SK-N-SH treated with all-trans-retinoic acid at 6 μM for 48 hours (cell line): ENCODE results near the gene FAM234A.

Experiments
- ATAC-seq: fragments of 200-7000 bp; cut with Tn5 transposase; 3 replicates; pipeline ENCODE4 v1.9.1; 2020; ENCODE audit warnings: mild to moderate bottlenecking, moderate library complexity
- ARNTL ChIP-seq: fragments of 450-650 bp; formaldehyde crosslinking; IDR thresholded peaks from 2 replicates; pipeline ENCODE4 v1.5.0; 2020; ENCODE audit warnings: low read depth, mild to moderate bottlenecking, moderate library complexity, borderline replicate concordance
- CREB5 ChIP-seq: fragments of 250-450 bp; sonication (Bioruptor Pico); IDR thresholded peaks from 2 replicates; pipeline ENCODE4 v1.5.1; 2020; ENCODE audit warnings: low read depth, mild to moderate bottlenecking, moderate library complexity
- CSDC2 ChIP-seq: fragments of 250-450 bp; sonication (Bioruptor Pico); IDR thresholded peaks from 2 replicates; pipeline ENCODE4 v1.5.0; 2020; ENCODE audit warnings: mild to moderate bottlenecking, moderate library complexity
- ESRRG ChIP-seq: fragments of 250-450 bp; sonication (Bioruptor Pico); IDR thresholded peaks from 2 replicates; pipeline ENCODE4 v1.6.1; 2021; ENCODE audit warnings: mild to moderate bottlenecking
- PATZ1 ChIP-seq: fragments of 250-450 bp; sonication (Bioruptor Pico); IDR thresholded peaks from 2 replicates; pipeline ENCODE4 v1.8.0; 2020; ENCODE audit warnings: mild to moderate bottlenecking, moderate library complexity, borderline replicate concordance
- RARB ChIP-seq: fragments of 250-450 bp; sonication (Bioruptor Pico); IDR thresholded peaks from 2 replicates; pipeline ENCODE4 v1.8.0; 2021; ENCODE audit warnings: mild to moderate bottlenecking, moderate library complexity
- SNAI2 ChIP-seq: fragments of 250-450 bp; sonication (Bioruptor Pico); IDR thresholded peaks from 2 replicates; pipeline ENCODE4 v1.5.0; 2020; ENCODE audit warnings: mild to moderate bottlenecking, moderate library complexity
- TOX ChIP-seq: fragments of 250-450 bp; sonication (Bioruptor Pico); IDR thresholded peaks from 2 replicates; pipeline ENCODE4 v1.8.0; 2021; ENCODE audit warnings: mild to moderate bottlenecking, moderate library complexity, borderline replicate concordance
- ZFP3 ChIP-seq: fragments of 250-450 bp; sonication (Bioruptor Pico); IDR thresholded peaks from 2 replicates; pipeline ENCODE4 v1.5.0; 2020; ENCODE audit warnings: mild to moderate bottlenecking, moderate library complexity
- ZNF8 ChIP-seq: fragments of 450-650 bp; formaldehyde crosslinking; IDR thresholded peaks from 2 replicates; pipeline ENCODE4 v1.5.0; 2020; ENCODE audit warnings: mild to moderate bottlenecking, moderate library complexity
- TF ChIP-seq, protein P1 (sequence below): fragments of 250-450 bp; sonication (Bioruptor Pico); IDR thresholded peaks from 2 replicates; pipeline ENCODE4 v1.5.0; 2020; ENCODE audit warnings: mild to moderate bottlenecking, moderate library complexity
- TF ChIP-seq, protein P2 (sequence below): fragments of 250-450 bp; sonication (Bioruptor Pico); IDR thresholded peaks from 2 replicates; pipeline ENCODE4 v1.5.1; 2021; ENCODE audit warnings: mild to moderate bottlenecking, moderate library complexity

FAM234A gene

GRCh38 chr16:283033-283805 is 48.6 kb downstream of the FAM234A start, which contains the start of gene PDIA2:
TSS of gene PDIA2 (plus strand) at chr16:283164. CDS start at chr16:283170, 6 bp downstream.
- ATAC-seq = no peak; the same call in 2 of the 3 replicates
- TF ChIP-seq, protein P1, sequence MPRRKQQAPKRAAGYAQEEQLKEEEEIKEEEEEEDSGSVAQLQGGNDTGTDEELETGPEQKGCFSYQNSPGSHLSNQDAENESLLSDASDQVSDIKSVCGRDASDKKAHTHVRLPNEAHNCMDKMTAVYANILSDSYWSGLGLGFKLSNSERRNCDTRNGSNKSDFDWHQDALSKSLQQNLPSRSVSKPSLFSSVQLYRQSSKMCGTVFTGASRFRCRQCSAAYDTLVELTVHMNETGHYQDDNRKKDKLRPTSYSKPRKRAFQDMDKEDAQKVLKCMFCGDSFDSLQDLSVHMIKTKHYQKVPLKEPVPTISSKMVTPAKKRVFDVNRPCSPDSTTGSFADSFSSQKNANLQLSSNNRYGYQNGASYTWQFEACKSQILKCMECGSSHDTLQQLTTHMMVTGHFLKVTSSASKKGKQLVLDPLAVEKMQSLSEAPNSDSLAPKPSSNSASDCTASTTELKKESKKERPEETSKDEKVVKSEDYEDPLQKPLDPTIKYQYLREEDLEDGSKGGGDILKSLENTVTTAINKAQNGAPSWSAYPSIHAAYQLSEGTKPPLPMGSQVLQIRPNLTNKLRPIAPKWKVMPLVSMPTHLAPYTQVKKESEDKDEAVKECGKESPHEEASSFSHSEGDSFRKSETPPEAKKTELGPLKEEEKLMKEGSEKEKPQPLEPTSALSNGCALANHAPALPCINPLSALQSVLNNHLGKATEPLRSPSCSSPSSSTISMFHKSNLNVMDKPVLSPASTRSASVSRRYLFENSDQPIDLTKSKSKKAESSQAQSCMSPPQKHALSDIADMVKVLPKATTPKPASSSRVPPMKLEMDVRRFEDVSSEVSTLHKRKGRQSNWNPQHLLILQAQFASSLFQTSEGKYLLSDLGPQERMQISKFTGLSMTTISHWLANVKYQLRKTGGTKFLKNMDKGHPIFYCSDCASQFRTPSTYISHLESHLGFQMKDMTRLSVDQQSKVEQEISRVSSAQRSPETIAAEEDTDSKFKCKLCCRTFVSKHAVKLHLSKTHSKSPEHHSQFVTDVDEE (CRISPR knock-in tag) = no peak
- no peak for TF ChIP-seq TOX (CRISPR knock-in tag)
- TF ChIP-seq CSDC2 (CRISPR knock-in tag) = no peak
- TF ChIP-seq RARB (CRISPR knock-in tag) = no peak
- no peak for TF ChIP-seq CREB5 (CRISPR knock-in tag)
- TF ChIP-seq ZNF8 (CRISPR knock-in tag) = no peak

DNA sequence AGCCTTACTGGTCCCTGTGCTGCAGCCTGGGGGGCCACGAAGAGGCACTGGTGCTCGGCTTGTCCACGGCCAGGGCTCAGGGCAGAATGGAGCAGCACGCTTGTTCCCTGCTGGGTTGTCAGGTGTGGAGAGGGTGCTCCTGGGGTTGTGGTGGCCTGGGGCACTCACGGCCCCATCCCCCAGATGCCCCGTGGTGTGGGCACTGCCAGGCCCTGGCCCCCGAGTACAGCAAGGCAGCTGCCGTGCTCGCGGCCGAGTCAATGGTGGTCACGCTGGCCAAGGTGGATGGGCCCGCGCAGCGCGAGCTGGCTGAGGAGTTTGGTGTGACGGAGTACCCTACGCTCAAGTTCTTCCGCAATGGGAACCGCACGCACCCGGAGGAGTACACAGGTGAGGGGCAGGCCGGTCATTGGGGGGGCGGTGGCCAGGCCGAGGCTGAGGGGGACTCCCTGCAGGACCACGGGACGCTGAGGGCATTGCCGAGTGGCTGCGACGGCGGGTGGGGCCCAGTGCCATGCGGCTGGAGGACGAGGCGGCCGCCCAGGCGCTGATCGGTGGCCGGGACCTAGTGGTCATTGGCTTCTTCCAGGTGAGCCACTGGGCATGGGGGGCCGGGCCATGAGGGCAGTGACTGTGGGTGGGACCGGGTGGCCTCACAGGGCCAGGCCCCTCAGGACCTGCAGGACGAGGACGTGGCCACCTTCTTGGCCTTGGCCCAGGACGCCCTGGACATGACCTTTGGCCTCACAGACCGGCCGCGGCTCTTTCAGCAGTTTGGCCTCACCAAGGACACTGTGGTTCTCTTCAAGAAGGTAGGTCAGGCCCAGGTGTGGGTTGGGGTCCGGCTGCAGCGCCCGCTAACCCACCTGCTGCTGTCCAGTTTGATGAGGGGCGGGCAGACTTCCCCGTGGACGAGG is 49.8 kb downstream of the FAM234A start:
- ATAC-seq = no peak

More for the DNA sequence above, 49.8 kb downstream of the FAM234A start:
- TF ChIP-seq, protein P2, sequence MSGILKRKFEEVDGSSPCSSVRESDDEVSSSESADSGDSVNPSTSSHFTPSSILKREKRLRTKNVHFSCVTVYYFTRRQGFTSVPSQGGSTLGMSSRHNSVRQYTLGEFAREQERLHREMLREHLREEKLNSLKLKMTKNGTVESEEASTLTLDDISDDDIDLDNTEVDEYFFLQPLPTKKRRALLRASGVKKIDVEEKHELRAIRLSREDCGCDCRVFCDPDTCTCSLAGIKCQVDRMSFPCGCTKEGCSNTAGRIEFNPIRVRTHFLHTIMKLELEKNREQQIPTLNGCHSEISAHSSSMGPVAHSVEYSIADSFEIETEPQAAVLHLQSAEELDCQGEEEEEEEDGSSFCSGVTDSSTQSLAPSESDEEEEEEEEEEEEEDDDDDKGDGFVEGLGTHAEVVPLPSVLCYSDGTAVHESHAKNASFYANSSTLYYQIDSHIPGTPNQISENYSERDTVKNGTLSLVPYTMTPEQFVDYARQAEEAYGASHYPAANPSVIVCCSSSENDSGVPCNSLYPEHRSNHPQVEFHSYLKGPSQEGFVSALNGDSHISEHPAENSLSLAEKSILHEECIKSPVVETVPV = no peak
- TF ChIP-seq, protein P1 (CRISPR knock-in tag) = no peak
- TF ChIP-seq ESRRG (CRISPR knock-in tag) (no peak), ZFP3 (CRISPR knock-in tag) (no peak), PATZ1 (CRISPR knock-in tag) (no peak), SNAI2 (CRISPR knock-in tag) (no peak), ARNTL (CRISPR knock-in tag) (no peak)
